HL-60 (cell line): ENCODE results near the gene FOXL2NB.

Source experiments
- DNase-seq, 2 experiments: peaks; one replicate each; pipeline ENCODE4 v3.0.0-alpha.2; 2010 to 2020; ENCODE audit warnings: low read depth in 1 of 2, low spot score in 1 of 2
- H3K27ac ChIP-seq: fragments of 250-450 bp; sonication (Bioruptor Pico); replicated peaks from 2 replicates; pipeline ENCODE4 v1.5.1; 2020; ENCODE audit warnings: mild to moderate bottlenecking, moderate library complexity
- H3K27me3 ChIP-seq: fragments of 250-450 bp; sonication (Bioruptor Pico); 2 replicates; pipeline ENCODE4 v1.5.1; 2021; ENCODE audit warnings: mild to moderate bottlenecking, moderate library complexity; ENCODE audit not compliant: insufficient read depth, poor library complexity, severe bottlenecking
- H3K4me3 ChIP-seq: replicated peaks from 2 replicates; pipeline ENCODE4 v1.5.1; 2011; ENCODE audit warnings: mild to moderate bottlenecking, control low read depth, low read length; ENCODE audit not compliant: insufficient read depth
- GABPA ChIP-seq: IDR thresholded peaks from 2 replicates; pipeline ENCODE4 v1.6.1; 2012; ENCODE audit warnings: low read depth
- POLR2AphosphoS5 ChIP-seq: IDR thresholded peaks from 2 replicates; pipeline ENCODE4 v1.6.1; 2012; ENCODE audit warnings: low read depth
- SPI1 ChIP-seq: IDR thresholded peaks from 2 replicates; pipeline ENCODE4 v1.6.1; 2012; ENCODE audit warnings: low read depth, mild to moderate bottlenecking, borderline replicate concordance
- TF ChIP-seq, protein P1 (sequence below): IDR thresholded peaks from 2 replicates; pipeline ENCODE4 v1.6.1; 2012; ENCODE audit warnings: low read depth; ENCODE audit not compliant: insufficient replicate concordance
- TF ChIP-seq, protein P2 (sequence below): IDR thresholded peaks from one replicate; pipeline ENCODE4 v1.5.1; 2011; ENCODE audit warnings: low read length, control low read depth, inconsistent platforms; ENCODE audit not compliant: insufficient read depth

Gene FOXL2NB

DNA sequence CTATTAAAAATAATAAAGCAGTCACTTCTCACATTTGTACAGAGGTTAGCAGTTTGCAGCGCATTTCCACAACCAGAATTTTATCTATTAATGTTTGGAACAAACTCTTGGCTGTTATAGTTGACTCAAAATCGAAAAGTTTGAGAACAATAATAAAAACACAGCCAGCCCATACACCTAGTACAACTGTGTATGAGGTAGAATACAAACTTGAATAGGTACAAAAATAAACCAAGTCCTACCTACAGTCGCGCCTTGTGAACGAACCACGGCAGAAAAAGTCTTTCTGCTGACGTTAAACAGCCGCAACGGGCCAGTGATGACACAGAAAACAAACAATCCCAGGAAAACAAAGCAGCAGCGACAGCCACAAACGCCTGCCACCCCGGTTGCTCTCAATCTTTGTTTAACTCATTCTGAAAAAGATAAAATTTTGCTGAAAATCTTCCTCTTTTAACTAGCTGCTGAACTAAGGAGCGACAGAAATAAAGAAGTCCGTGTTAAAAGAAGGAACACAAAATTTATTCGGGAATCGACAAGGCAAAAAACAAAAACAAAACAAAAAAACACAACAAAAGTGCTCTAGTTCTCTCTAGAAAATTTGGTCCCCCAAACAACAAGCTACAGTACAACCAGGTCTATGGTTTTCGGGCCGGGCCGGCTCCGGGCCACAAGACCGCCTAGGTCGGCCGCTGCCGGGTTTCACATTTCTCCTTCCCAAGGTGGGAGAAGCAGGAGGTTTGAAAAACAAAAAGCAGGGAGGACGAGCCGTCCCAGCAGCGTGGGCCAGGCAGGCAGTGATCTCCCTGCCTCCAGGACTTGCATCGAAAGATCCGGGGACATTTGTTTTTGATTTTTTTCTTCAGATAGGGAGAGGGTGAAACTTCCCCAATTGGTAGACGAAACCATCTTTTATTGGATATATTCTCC is 3.0 kb upstream of the FOXL2NB start:
- TF ChIP-seq, protein P1, sequence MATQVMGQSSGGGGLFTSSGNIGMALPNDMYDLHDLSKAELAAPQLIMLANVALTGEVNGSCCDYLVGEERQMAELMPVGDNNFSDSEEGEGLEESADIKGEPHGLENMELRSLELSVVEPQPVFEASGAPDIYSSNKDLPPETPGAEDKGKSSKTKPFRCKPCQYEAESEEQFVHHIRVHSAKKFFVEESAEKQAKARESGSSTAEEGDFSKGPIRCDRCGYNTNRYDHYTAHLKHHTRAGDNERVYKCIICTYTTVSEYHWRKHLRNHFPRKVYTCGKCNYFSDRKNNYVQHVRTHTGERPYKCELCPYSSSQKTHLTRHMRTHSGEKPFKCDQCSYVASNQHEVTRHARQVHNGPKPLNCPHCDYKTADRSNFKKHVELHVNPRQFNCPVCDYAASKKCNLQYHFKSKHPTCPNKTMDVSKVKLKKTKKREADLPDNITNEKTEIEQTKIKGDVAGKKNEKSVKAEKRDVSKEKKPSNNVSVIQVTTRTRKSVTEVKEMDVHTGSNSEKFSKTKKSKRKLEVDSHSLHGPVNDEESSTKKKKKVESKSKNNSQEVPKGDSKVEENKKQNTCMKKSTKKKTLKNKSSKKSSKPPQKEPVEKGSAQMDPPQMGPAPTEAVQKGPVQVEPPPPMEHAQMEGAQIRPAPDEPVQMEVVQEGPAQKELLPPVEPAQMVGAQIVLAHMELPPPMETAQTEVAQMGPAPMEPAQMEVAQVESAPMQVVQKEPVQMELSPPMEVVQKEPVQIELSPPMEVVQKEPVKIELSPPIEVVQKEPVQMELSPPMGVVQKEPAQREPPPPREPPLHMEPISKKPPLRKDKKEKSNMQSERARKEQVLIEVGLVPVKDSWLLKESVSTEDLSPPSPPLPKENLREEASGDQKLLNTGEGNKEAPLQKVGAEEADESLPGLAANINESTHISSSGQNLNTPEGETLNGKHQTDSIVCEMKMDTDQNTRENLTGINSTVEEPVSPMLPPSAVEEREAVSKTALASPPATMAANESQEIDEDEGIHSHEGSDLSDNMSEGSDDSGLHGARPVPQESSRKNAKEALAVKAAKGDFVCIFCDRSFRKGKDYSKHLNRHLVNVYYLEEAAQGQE = no peak
- H3K27me3 ChIP-seq = peaks cover 91% of the 10 kb centered on the region
- H3K27ac ChIP-seq = no peak overlapping the region
- H3K4me3 ChIP-seq = no peak overlapping the region
- DNase-seq = no peak

DNA sequence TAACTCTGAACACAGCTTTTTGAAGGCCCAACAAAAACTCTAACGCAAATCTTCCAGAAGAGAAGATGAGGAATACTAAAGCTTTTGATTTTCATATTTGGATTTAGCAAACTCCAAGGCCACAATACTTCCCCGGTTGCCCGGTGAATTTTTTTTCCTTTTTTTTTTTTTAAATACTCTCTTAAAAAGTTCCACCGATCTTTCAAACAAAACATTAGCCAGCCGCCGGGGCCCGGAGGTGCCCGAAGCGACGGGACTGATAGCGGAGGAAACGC is 2.4 kb upstream of the FOXL2NB start:
- Histone ChIP-seq H3K4me3 (no peak overlapping the region), H3K27me3 (peaks cover 91% of the 10 kb centered on the region)
- TF ChIP-seq, protein P2, sequence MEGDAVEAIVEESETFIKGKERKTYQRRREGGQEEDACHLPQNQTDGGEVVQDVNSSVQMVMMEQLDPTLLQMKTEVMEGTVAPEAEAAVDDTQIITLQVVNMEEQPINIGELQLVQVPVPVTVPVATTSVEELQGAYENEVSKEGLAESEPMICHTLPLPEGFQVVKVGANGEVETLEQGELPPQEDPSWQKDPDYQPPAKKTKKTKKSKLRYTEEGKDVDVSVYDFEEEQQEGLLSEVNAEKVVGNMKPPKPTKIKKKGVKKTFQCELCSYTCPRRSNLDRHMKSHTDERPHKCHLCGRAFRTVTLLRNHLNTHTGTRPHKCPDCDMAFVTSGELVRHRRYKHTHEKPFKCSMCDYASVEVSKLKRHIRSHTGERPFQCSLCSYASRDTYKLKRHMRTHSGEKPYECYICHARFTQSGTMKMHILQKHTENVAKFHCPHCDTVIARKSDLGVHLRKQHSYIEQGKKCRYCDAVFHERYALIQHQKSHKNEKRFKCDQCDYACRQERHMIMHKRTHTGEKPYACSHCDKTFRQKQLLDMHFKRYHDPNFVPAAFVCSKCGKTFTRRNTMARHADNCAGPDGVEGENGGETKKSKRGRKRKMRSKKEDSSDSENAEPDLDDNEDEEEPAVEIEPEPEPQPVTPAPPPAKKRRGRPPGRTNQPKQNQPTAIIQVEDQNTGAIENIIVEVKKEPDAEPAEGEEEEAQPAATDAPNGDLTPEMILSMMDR = no peak
- TF ChIP-seq GABPA (no peak), POLR2AphosphoS5 (no peak), SPI1 (no peak)
- TF ChIP-seq, protein P1 = no peak

DNA sequence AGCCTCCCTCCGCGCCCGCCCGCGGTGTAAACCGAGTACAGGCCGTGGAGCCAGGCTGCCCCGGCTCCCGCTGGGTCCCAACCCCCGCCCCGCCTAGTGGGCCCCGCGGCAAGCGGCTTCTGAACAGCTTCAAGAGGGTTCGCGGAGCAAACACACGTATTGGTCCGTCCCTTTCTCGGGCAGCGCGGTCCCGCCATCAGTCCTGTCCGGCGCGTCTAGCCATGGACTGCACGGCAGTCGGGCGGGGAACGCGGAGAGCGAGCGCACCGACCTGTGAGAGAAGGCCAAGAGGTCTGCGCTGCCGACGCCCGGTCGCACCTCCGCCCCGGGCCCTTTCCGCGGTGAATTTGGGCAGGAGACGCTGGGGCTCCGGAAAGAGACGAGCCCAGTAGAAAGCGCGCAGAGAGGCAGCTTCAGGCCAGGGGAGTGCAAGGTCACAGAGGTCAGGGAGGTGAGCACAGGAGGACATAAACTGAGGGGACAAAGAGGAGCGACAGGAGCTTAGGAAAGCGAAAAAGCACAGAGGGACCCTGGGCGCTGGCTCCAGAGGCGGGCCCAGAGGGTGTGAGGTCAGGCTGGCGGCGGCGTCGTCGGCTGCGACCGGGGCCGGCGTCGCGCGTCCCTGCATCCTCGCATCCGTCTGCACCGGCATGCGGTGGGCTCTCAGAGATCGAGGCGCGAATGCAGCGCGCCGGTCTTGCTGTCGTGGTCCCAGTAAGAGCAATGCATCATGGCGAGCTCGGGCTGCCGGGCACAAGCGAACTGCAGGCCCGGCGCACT is 1.9 kb upstream of the FOXL2NB start:
- TF ChIP-seq, protein P2 = no peak
- TF ChIP-seq SPI1 = no peak
- TF ChIP-seq, protein P1 = no peak
- no peak for TF ChIP-seq POLR2AphosphoS5
- no peak for TF ChIP-seq GABPA
- DNase-seq = no peak
- Histone ChIP-seq H3K4me3 (0 out of 2 replicates have a peak overlapping the region, but pooled peaks have one; percentile 2), H3K27ac (no peak overlapping the region), H3K27me3 (peaks cover 91% of the 10 kb centered on the region)

More for the DNA sequence above, 2.4 kb upstream of the FOXL2NB start:
- no peak for DNase-seq
- no peak overlapping the region for H3K27ac ChIP-seq
